ENCODE measurements around the gene CYSTM1. TPM values are rescaled to one million over a fixed set of nuclear protein-coding genes. Genes with fewer than 3 reads are reported as not detected.

The CYSTM1 gene
- polyA plus RNA-seq, 1 experiment: 33.1 TPM

GRCh38 chr5:140282266-140282665, 107.3 kb downstream of the CYSTM1 start:
- ChIA-PET CTCF (interaction anchor here (3.1 kb wide), 1 partner anchor 63 kb away, joined by 8 read pairs; the partner anchor contains the start of gene HBEGF), POLR2A (no interaction called here)
- H3K4me3 ChIP-seq (ENCODE audit: low read depth, low read length): no peak overlapping the region
- DNase-seq (ENCODE audit: low read depth): no peak
- no peaks in the 10 kb centered on the region for H3K36me3 ChIP-seq (ENCODE audit: control insufficient read depth, insufficient read depth, low read length)
- TF ChIP-seq CTCF (IDR thresholded peaks at IDR 0.05; ENCODE audit: insufficient read depth, low read depth, low read length): no peak
- H3K27me3 ChIP-seq (ENCODE audit: control insufficient read depth, insufficient read depth, low read length): no peaks in the 10 kb centered on the region

- CTCF ChIA-PET: interaction anchor here (1.4 kb wide), 1 partner anchor 40 kb away, joined by 3 read pairs; no protein-coding TSS in a partner anchor
- Histone ChIP-seq H3K4me3 (ENCODE audit: low read depth, low read length) (no peak overlapping the region), H3K27me3 (ENCODE audit: control insufficient read depth, insufficient read depth, low read length) (no peaks in the 10 kb centered on the region), H3K36me3 (ENCODE audit: control insufficient read depth, insufficient read depth, low read length) (no peaks in the 10 kb centered on the region)
- no peak for DNase-seq (ENCODE audit: low read depth)
- POLR2A ChIA-PET: no interaction called here
- no peak for TF ChIP-seq CTCF (IDR thresholded peaks at IDR 0.05; ENCODE audit: insufficient read depth, low read depth, low read length)
These were observed 109.0 kb downstream of the CYSTM1 start for GRCh38 chr5:140284013-140284412.

GRCh38 chr5:140286424-140286823, 111.4 kb downstream of the CYSTM1 start:
- no peak for TF ChIP-seq CTCF (IDR thresholded peaks at IDR 0.05; ENCODE audit: insufficient read depth, low read depth, low read length)
- Histone ChIP-seq H3K4me3 (ENCODE audit: low read depth, low read length) (no peak overlapping the region), H3K27me3 (ENCODE audit: control insufficient read depth, insufficient read depth, low read length) (no peaks in the 10 kb centered on the region), H3K36me3 (ENCODE audit: control insufficient read depth, insufficient read depth, low read length) (no peaks in the 10 kb centered on the region)
- CTCF ChIA-PET: no interaction called here
- POLR2A ChIA-PET: no interaction called here
- DNase-seq (ENCODE audit: low read depth): no peak

GRCh38 chr5:140287801-140288521, 113.0 kb downstream of the CYSTM1 start:
- Histone ChIP-seq H3K4me3 (ENCODE audit: low read depth, low read length) (no peak overlapping the region), H3K27me3 (ENCODE audit: control insufficient read depth, insufficient read depth, low read length) (no peaks in the 10 kb centered on the region), H3K36me3 (ENCODE audit: control insufficient read depth, insufficient read depth, low read length) (no peaks in the 10 kb centered on the region)
- no peak for TF ChIP-seq CTCF (IDR thresholded peaks at IDR 0.05; ENCODE audit: insufficient read depth, low read depth, low read length)
- POLR2A ChIA-PET: no interaction called here
- CTCF ChIA-PET: interaction anchor here (1.5 kb wide), 1 partner anchor 58 kb away, joined by 4 read pairs; the partner anchor contains the start of gene HBEGF
- no peak for DNase-seq (ENCODE audit: low read depth)

GRCh38 chr5:140292212-140293036, 117.4 kb downstream of the CYSTM1 start:
- CTCF ChIA-PET: no interaction called here
- no peak for DNase-seq (ENCODE audit: low read depth)
- no peaks in the 10 kb centered on the region for H3K27me3 ChIP-seq (ENCODE audit: control insufficient read depth, insufficient read depth, low read length)
- TF ChIP-seq CTCF (IDR thresholded peaks at IDR 0.05; ENCODE audit: insufficient read depth, low read depth, low read length): no peak
- POLR2A ChIA-PET: no interaction called here
- H3K4me3 ChIP-seq (ENCODE audit: low read depth, low read length): no peak overlapping the region
- no peaks in the 10 kb centered on the region for H3K36me3 ChIP-seq (ENCODE audit: control insufficient read depth, insufficient read depth, low read length)
